ENCODE measurements around the gene GNB1L. TPM values are rescaled to one million over a fixed set of nuclear protein-coding genes. Genes with fewer than 3 reads are reported as not detected.

The GNB1L gene
- total RNA-seq, 1 donor: 4.0 TPM

DNA sequence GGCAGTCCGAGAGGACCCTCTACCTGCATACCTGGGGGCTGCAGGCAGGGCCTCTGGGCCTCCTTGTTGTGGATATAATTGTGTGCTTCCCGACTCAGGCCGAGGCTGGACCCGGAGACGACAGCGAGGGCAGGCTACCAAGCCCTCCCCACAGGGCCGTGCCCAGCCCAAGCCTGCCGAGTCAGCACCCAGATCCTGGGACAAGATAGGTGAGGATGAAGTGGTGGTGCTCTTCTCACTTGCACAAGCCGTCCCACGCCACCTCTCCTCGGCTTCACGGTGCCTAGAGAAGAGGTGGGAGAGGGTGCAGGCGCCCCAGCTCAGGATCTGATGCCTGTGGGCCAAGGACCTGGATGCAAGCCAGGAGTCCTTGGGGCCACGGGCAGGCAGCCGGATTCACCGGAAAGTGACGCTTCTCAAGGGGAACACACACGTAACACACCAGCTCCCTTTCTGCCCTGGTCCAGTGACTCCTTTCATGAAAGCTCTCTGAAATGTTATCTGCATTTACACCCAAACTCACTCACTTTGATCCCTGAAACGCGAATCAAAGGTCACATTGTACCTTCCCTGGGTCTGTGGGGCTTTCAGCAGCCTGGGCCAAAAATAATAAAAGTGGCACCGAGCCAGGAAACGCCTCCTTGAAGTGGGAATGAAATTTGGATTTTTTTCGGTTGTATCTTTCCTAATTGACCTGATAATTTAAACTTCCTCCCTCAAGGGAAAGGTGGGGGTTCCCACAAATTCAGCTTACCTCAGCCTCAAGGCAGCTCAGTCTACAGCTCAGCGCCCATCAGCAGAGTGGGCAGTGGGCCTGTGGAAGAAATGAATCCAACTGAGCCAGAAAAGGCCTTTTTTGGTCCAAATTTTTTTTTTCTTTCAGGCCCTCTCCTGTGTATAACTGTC, 1.1 kb upstream of the GNB1L start:
- TF ChIP-seq, protein P1, sequence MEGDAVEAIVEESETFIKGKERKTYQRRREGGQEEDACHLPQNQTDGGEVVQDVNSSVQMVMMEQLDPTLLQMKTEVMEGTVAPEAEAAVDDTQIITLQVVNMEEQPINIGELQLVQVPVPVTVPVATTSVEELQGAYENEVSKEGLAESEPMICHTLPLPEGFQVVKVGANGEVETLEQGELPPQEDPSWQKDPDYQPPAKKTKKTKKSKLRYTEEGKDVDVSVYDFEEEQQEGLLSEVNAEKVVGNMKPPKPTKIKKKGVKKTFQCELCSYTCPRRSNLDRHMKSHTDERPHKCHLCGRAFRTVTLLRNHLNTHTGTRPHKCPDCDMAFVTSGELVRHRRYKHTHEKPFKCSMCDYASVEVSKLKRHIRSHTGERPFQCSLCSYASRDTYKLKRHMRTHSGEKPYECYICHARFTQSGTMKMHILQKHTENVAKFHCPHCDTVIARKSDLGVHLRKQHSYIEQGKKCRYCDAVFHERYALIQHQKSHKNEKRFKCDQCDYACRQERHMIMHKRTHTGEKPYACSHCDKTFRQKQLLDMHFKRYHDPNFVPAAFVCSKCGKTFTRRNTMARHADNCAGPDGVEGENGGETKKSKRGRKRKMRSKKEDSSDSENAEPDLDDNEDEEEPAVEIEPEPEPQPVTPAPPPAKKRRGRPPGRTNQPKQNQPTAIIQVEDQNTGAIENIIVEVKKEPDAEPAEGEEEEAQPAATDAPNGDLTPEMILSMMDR (IDR thresholded peaks at IDR 0.05; ENCODE audit: extremely low read depth, low read depth, low read length): no peak
- Histone ChIP-seq H4K20me1 (ENCODE audit: insufficient read depth, low read length) (peaks cover 23% of the 10 kb centered on the region), H3K36me3 (ENCODE audit: insufficient read depth, low read length) (peaks cover 17% of the 10 kb centered on the region), H3K27me3 (ENCODE audit: insufficient read depth, low read length) (no peaks in the 10 kb centered on the region), H3K9me3 (ENCODE audit: low read depth, low read length) (no peaks in the 10 kb centered on the region), H2AFZ (ENCODE audit: low read length) (peak overlapping the region; percentile 92), H3K79me2 (ENCODE audit: insufficient read depth, low read length) (peaks cover 56% of the 10 kb centered on the region), H3K27ac (ENCODE audit: low read depth, low read length) (peak overlapping the region; percentile 92), H3K4me3 (ENCODE audit: insufficient read depth, low read length) (peak overlapping the region; percentile 99), H3K4me2 (ENCODE audit: insufficient read depth, low read length) (peak overlapping the region; percentile 95), H3K4me1 (ENCODE audit: insufficient read depth, low read length) (peaks cover 27% of the 10 kb centered on the region)
- peak; percentile 90 for DNase-seq (ENCODE audit: insufficient read length, low spot score, missing footprints)

DNA sequence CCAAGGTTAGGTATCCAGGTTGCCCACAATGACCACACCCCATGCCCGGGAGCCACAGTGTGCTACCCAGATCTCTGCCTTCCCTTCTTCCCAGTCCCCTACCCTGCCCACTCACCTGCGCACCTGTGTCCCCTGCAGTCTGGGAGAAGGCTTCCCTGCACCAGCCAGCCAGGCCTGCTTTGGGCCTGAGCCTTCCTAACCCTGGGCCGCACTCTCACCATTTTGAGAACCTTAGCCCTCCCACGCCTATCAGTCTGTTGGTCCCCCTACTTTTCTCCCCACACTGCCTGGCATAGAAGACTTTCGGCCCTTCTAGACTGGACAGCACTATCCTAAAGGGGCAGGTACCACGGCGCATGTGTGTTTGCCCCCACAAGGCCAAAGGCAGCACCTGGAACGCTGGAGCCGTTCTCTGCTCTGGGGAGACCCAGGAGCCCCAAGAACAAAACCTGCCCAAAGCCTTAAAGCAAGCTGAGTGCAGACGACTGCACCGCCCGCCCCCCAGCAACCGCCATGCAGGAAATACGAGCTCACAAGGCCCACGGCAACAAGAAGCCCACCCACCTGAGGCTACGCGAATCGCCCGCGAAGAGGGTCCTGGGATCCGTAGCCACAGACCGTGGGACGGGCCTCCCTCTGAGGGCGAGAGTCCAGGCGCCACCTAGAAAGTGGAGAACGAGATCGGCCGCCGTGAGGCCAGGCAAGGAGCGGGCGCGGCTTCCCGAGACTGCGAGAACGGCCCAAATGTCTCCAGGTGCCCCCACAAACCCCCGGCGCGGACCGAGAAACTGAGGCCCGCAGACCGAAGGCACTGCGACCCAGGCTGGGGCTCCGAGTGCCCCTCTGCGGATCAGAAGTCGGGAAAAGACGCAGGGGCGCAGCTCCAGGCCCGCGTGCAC, 546 bp downstream of the GNB1L start:
- Histone ChIP-seq H2AFZ (ENCODE audit: low read length) (peak overlapping the region; percentile 86), H4K20me1 (ENCODE audit: insufficient read depth, low read length) (peaks cover 26% of the 10 kb centered on the region), H3K79me2 (ENCODE audit: insufficient read depth, low read length) (peaks cover 69% of the 10 kb centered on the region), H3K36me3 (ENCODE audit: insufficient read depth, low read length) (peaks cover 29% of the 10 kb centered on the region), H3K4me3 (ENCODE audit: insufficient read depth, low read length) (peak overlapping the region; percentile 99), H3K27me3 (ENCODE audit: insufficient read depth, low read length) (no peaks in the 10 kb centered on the region), H3K27ac (ENCODE audit: low read depth, low read length) (peak overlapping the region; percentile 70), H3K9me3 (ENCODE audit: low read depth, low read length) (no peaks in the 10 kb centered on the region), H3K4me1 (ENCODE audit: insufficient read depth, low read length) (peaks cover 27% of the 10 kb centered on the region), H3K4me2 (ENCODE audit: insufficient read depth, low read length) (peak overlapping the region; percentile 98)
- TF ChIP-seq, protein P1 (IDR thresholded peaks at IDR 0.05; ENCODE audit: extremely low read depth, low read depth, low read length): no peak
- peak; percentile 73 for DNase-seq (ENCODE audit: insufficient read length, low spot score, missing footprints)

DNA sequence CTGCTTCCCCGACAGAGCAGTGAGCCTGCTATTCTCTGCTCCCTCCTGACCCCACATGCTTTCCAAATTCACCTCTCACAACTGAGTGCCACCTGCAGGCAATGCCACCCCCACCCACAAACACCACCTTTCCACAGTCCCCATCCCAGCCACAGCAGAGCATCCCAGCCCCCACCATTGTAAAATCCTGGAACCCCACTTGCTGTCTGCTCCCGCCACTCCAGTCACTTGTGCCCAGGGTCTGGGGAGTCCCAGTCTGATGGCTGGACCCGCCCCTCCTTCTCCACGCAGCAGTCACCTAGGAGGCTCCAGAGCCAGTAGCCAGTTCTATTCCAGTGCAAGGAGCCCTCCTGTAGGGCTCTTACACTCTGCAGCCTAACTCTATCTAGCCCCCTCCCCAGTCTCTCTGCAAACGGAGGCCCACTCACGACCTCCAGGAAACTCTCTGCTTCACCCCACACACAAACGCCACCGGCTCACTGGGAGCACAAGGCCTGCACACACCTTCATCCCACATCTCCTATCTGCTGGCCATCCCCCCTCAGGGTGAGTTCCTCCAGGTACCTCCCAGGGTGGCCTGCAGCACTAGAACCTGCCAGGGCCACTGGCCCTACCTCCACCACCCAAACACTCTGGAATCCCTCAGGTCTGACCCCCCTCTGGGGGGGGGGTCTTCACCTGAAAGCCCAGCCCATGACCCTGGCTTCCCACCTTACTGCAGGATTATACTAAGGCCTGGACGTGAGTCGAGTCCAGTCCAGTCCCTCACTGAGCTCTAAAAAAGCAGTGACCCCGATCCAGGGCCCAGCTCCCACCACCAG, 1.4 kb downstream of the GNB1L start:
- Histone ChIP-seq H3K36me3 (ENCODE audit: insufficient read depth, low read length) (peaks cover 29% of the 10 kb centered on the region), H2AFZ (ENCODE audit: low read length) (no peak overlapping the region), H3K4me2 (ENCODE audit: insufficient read depth, low read length) (peak overlapping the region; percentile 98), H3K4me1 (ENCODE audit: insufficient read depth, low read length) (peaks cover 27% of the 10 kb centered on the region), H3K4me3 (ENCODE audit: insufficient read depth, low read length) (peak overlapping the region; percentile 99), H3K9me3 (ENCODE audit: low read depth, low read length) (no peaks in the 10 kb centered on the region), H3K27me3 (ENCODE audit: insufficient read depth, low read length) (no peaks in the 10 kb centered on the region), H3K79me2 (ENCODE audit: insufficient read depth, low read length) (peaks cover 73% of the 10 kb centered on the region), H4K20me1 (ENCODE audit: insufficient read depth, low read length) (peaks cover 31% of the 10 kb centered on the region), H3K27ac (ENCODE audit: low read depth, low read length) (peak overlapping the region; percentile 70)
- DNase-seq (ENCODE audit: insufficient read length, low spot score, missing footprints): peak; percentile 48
- TF ChIP-seq, protein P1 (IDR thresholded peaks at IDR 0.05; ENCODE audit: extremely low read depth, low read depth, low read length): no peak
